IMR-90 (cell line): ENCODE measurements around the gene PAK4. TPM values are rescaled to one million over a fixed set of nuclear protein-coding genes. Genes with fewer than 3 reads are reported as not detected.

Source experiments
- ATAC-seq: fragments of 200-7000 bp; cut with Tn5 transposase; 2 replicates; pipeline ENCODE4 v1.9.1; 2020; ENCODE audit warnings: low read depth, mild to moderate bottlenecking, moderate library complexity
- BruUV-seq: library from RNA; stranded (reverse); fragments of 400-500 nt; replicated peaks from 2 replicates; lab custom pipeline; 2021; lab: Mats Ljungman, UMichigan
- CTCF ChIA-PET: fragments of 300-600 bp; formaldehyde crosslinking; extraction: SDS; loops from one replicate; lab custom pipeline; 2021; ENCODE audit warnings: antibody characterized with exemption; lab: Yijun Ruan, JAX
- POLR2A ChIA-PET: fragments of 300-600 bp; sonication (Branson Sonifier 250); formaldehyde crosslinking; loops from one replicate; lab custom pipeline; 2022; ENCODE audit warnings: antibody characterized with exemption; ENCODE audit not compliant: unreplicated experiment; lab: Charles Lee
- DNase-seq: peaks from one replicate; pipeline ENCODE4 v3.0.0; 2013
- H2AFZ ChIP-seq: replicated peaks from 2 replicates; pipeline ENCODE3; 2013; ENCODE audit warnings: low read length, mild to moderate bottlenecking; ENCODE audit not compliant: poor library complexity
- H2AK5ac ChIP-seq: 2 replicates; pipeline ENCODE4 v1.6.1; 2013; ENCODE audit warnings: low read depth, low read length, inconsistent platforms
- H2AK9ac ChIP-seq: replicated peaks from 2 replicates; pipeline ENCODE3; 2013; ENCODE audit warnings: mild to moderate bottlenecking, low read depth, low read length, moderate library complexity; ENCODE audit not compliant: poor library complexity
- H2BK120ac ChIP-seq: 2 replicates; pipeline ENCODE4 v1.6.1; 2013; ENCODE audit warnings: low read depth, low read length, inconsistent platforms
- H2BK15ac ChIP-seq: 3 replicates; pipeline ENCODE4 v1.6.1; 2013; ENCODE audit warnings: low read depth, low read length, inconsistent platforms
- H2BK20ac ChIP-seq: 2 replicates; pipeline ENCODE4 v1.6.1; 2013; ENCODE audit warnings: low read depth, mild to moderate bottlenecking, inconsistent platforms, low read length, moderate library complexity
- H2BK5ac ChIP-seq: 2 replicates; pipeline ENCODE4 v1.6.1; 2013; ENCODE audit warnings: mild to moderate bottlenecking, low read depth, low read length, inconsistent platforms; ENCODE audit not compliant: poor library complexity, severe bottlenecking
- H3K14ac ChIP-seq: replicated peaks from 2 replicates; pipeline ENCODE4 v1.6.1; 2013; ENCODE audit warnings: low read depth, low read length, inconsistent platforms
- H3K18ac ChIP-seq: 2 replicates; pipeline ENCODE4 v1.6.1; 2013; ENCODE audit warnings: low read depth, low read length, control low read depth
- H3K23ac ChIP-seq: 2 replicates; pipeline ENCODE4 v1.6.1; 2013; ENCODE audit warnings: low read depth, low read length, inconsistent platforms
- H3K27ac ChIP-seq: 2 replicates; pipeline ENCODE4 v1.5.1; 2013; ENCODE audit warnings: mild to moderate bottlenecking, control low read depth, low read length; ENCODE audit not compliant: insufficient read depth
- H3K27me3 ChIP-seq: 2 replicates; pipeline ENCODE4 v1.6.1; 2013; ENCODE audit warnings: low read length; ENCODE audit not compliant: control insufficient read depth, insufficient read depth
- H3K36me3 ChIP-seq: 2 replicates; pipeline ENCODE4 v1.6.1; 2013; ENCODE audit warnings: low read length, mixed read lengths; ENCODE audit not compliant: control insufficient read depth, insufficient read depth
- H3K4ac ChIP-seq: 2 replicates; pipeline ENCODE4 v1.6.1; 2013; ENCODE audit warnings: low read depth, low read length, inconsistent platforms
- H3K4me1 ChIP-seq: 2 replicates; pipeline ENCODE4 v1.6.1; 2013; ENCODE audit warnings: low read length, mixed read lengths; ENCODE audit not compliant: control insufficient read depth, insufficient read depth
- H3K4me2 ChIP-seq: 2 replicates; pipeline ENCODE4 v1.6.1; 2013; ENCODE audit warnings: low read depth, mild to moderate bottlenecking, control low read depth, low read length, moderate library complexity
- H3K4me3 ChIP-seq: 2 replicates; pipeline ENCODE4 v1.5.1; 2013; ENCODE audit warnings: low read depth, mild to moderate bottlenecking, control low read depth, low read length, moderate library complexity; ENCODE audit not compliant: insufficient read depth
- H3K56ac ChIP-seq: 2 replicates; pipeline ENCODE4 v1.6.1; 2013; ENCODE audit warnings: low read length, inconsistent platforms; ENCODE audit not compliant: insufficient read depth; ENCODE audit errors: extremely low read depth
- H3K79me1 ChIP-seq, 2 experiments: 2 replicates each; pipeline ENCODE4 v1.6.1; 2013; ENCODE audit warnings: low read length in 2 of 2, inconsistent platforms in 1 of 2, low read depth in 1 of 2
- H3K9ac ChIP-seq: 2 replicates; pipeline ENCODE4 v1.6.1; 2013; ENCODE audit warnings: low read depth, low read length, control low read depth
- H3K9me1 ChIP-seq: 2 replicates; pipeline ENCODE4 v1.6.1; 2013; ENCODE audit warnings: low read length, inconsistent platforms; ENCODE audit not compliant: insufficient read depth
- H3K9me3 ChIP-seq: 2 replicates; pipeline ENCODE4 v1.6.1; 2013; ENCODE audit warnings: low read length; ENCODE audit not compliant: control insufficient read depth, insufficient read depth
- H4K20me1 ChIP-seq: 2 replicates; pipeline ENCODE4 v1.6.1; 2013; ENCODE audit warnings: low read length, inconsistent platforms; ENCODE audit not compliant: insufficient read depth
- H4K5ac ChIP-seq: 2 replicates; pipeline ENCODE4 v1.6.1; 2013; ENCODE audit warnings: mild to moderate bottlenecking, low read depth, low read length, control low read depth
- H4K8ac ChIP-seq, 2 experiments: 2 replicates each; pipeline ENCODE4 v1.6.1; 2013; ENCODE audit warnings: low read depth in 2 of 2, low read length in 2 of 2, control low read depth in 1 of 2, inconsistent platforms in 1 of 2
- H4K91ac ChIP-seq: 2 replicates; pipeline ENCODE4 v1.6.1; 2013; ENCODE audit warnings: low read depth, low read length, inconsistent platforms; ENCODE audit not compliant: insufficient read depth
- BHLHE40 ChIP-seq: fragments of 150-350 bp; IDR thresholded peaks from 2 replicates; pipeline ENCODE4 v1.6.1; 2016; ENCODE audit warnings: mild to moderate bottlenecking, low read depth, low read length
- CEBPB ChIP-seq: IDR thresholded peaks from 2 replicates; pipeline ENCODE4 v1.6.1; 2012; ENCODE audit warnings: low read depth, low read length, improper control_type of control experiment
- CHD1 ChIP-seq: IDR thresholded peaks from 2 replicates; pipeline ENCODE4 v1.6.1; 2012; ENCODE audit warnings: low read depth, low read length, improper control_type of control experiment
- FOS ChIP-seq: fragments of 150-350 bp; IDR thresholded peaks from 2 replicates; pipeline ENCODE4 v1.6.1; 2016; ENCODE audit warnings: low read depth, low read length
- MAFK ChIP-seq: IDR thresholded peaks from 2 replicates; pipeline ENCODE4 v1.6.1; 2012; ENCODE audit warnings: low read depth, low read length, improper control_type of control experiment
- MAZ ChIP-seq: IDR thresholded peaks from 2 replicates; pipeline ENCODE4 v1.6.1; 2012; ENCODE audit warnings: low read depth, mild to moderate bottlenecking, low read length, improper control_type of control experiment, moderate library complexity, borderline replicate concordance
- MXI1 ChIP-seq: IDR thresholded peaks from 2 replicates; pipeline ENCODE4 v1.6.1; 2012; ENCODE audit warnings: low read depth, mild to moderate bottlenecking, low read length, moderate library complexity, borderline replicate concordance
- NFE2L2 ChIP-seq: fragments of 150-350 bp; IDR thresholded peaks from 2 replicates; pipeline ENCODE4 v1.6.1; 2016; ENCODE audit warnings: low read depth, mild to moderate bottlenecking, low read length
- POLR2A ChIP-seq: IDR thresholded peaks from 2 replicates; pipeline ENCODE4 v1.6.1; 2012; ENCODE audit warnings: mild to moderate bottlenecking, low read depth, low read length
- RAD21 ChIP-seq: IDR thresholded peaks from 2 replicates; pipeline ENCODE4 v1.6.1; 2012; ENCODE audit warnings: low read length, improper control_type of control experiment
- RCOR1 ChIP-seq: IDR thresholded peaks from 2 replicates; pipeline ENCODE4 v1.6.1; 2012; ENCODE audit warnings: mild to moderate bottlenecking, low read length, improper control_type of control experiment; ENCODE audit not compliant: insufficient replicate concordance
- RFX5 ChIP-seq: IDR thresholded peaks from 2 replicates; pipeline ENCODE4 v1.8.0; 2012; ENCODE audit warnings: low read depth, mild to moderate bottlenecking, low read length, moderate library complexity
- SMC3 ChIP-seq: fragments of 150-350 bp; IDR thresholded peaks from 2 replicates; pipeline ENCODE4 v1.6.1; 2016; ENCODE audit warnings: low read depth, mild to moderate bottlenecking, antibody characterized with exemption, low read length, moderate library complexity
- WGBS, 2 experiments: methylation state at CpG; one replicate each; pipeline versions ENCODE4 v1.1.5 to v1.1.7; 2013; ENCODE audit warnings: missing lambda C conversion rate in 2 of 2; ENCODE audit not compliant: insufficient read length in 1 of 2; ENCODE audit errors: extremely low coverage in 2 of 2; 5-methylcytosine and 5-hydroxymethylcytosine counted together
- dilution Hi-C: fragments of 300-500 bp; cut with HindIII; formaldehyde crosslinking; loops from one replicate; pipeline ENCODE4 v1.14.3; 2018; ENCODE audit warnings: low sequenced_read_pairs; ENCODE audit not compliant: unreplicated experiment
- in situ Hi-C: fragments of 300-500 bp; cut with MboI; formaldehyde crosslinking; loops from 3 replicates; pipeline ENCODE4 v1.14.3; 2019; ENCODE audit warnings: low sequenced_read_pairs, inconsistent platforms, mixed read lengths
- intact Hi-C: fragments of 100-400 bp; cut with micrococcal nuclease; formaldehyde crosslinking; loops from 2 replicates; pipeline ENCODE4 v1.10.0; 2022
- polyA plus RNA-seq, 3 experiments: library from polyadenylated mRNA; depleted of rRNA; stranded (reverse); fragments of >200 nt; gene quantifications; 2 replicates each; pipeline ENCODE4 v1.2.3, GENCODE V29; 2012; ENCODE audit warnings: low replicate concordance in 1 of 3
- total RNA-seq: library from RNA; depleted of rRNA; stranded (reverse); fragments of >200 nt; gene quantifications from 2 replicates; pipeline ENCODE4 v1.2.3, GENCODE V29; 2012
- TF ChIP-seq, protein P1 (sequence below): conservative IDR thresholded peaks from 2 replicates; pipeline ENCODE4 v1.5.1; 2012; ENCODE audit warnings: mild to moderate bottlenecking, low read depth, low read length, improper control_type of control experiment
- TF ChIP-seq, protein P2 (sequence below): fragments of 150-350 bp; IDR thresholded peaks from 2 replicates; pipeline ENCODE4 v1.6.1; 2016; ENCODE audit warnings: low read depth, mild to moderate bottlenecking, low read length, moderate library complexity, borderline replicate concordance

The PAK4 gene
- total and polyA plus RNA-seq, 2 of the 4 experiments (the other 2 are of a cell fraction), result 2.0 to 27.2 TPM

DNA sequence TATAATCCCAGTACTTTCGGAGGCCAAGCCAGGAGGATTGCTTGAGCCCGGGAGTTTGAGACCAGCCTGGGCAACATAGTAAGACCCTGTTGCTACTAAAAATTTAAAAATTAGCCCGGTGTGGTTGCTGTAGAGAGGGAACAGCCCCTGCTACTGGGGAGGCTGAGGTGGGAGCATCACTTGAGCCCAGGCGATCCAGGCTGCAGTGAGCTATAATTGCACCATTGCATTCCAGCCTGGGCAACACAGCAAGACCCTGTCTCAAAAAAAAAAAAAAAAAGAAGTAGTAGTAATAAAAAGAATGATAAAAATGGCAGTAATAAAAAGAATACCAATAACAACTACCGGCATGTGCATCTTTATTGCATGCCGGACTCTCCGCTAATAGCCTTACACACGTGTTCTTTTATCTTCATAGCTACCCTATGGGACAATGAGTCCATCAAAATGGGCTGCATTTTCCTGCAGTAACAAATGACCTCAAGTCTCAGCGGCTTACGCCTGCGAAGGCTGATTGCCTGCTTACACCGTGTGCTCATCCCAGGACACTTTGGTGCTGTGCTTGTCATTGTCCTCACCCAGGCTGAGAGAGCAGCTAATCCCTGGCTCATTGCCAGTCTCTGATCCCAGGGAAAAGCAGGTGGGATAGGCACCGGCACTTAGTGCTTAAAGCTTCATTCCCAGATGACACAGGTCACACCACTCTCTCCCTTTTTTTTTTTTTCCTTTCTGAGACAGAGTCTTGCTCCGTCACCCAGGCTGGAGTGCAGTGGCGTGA is 92.8 kb downstream of the PAK4 start:
- H4K5ac ChIP-seq, result no peak overlapping the region
- 73% methylated on average over 6 of the region's 15 CpGs; no CpG with 5 or more reads in 1 of the 2 experiments for WGBS, 2 experiments
- no peak for ATAC-seq
- no peak for TF ChIP-seq NFE2L2
- no peak for TF ChIP-seq CHD1
- no peak for TF ChIP-seq BHLHE40
- TF ChIP-seq, protein P1, sequence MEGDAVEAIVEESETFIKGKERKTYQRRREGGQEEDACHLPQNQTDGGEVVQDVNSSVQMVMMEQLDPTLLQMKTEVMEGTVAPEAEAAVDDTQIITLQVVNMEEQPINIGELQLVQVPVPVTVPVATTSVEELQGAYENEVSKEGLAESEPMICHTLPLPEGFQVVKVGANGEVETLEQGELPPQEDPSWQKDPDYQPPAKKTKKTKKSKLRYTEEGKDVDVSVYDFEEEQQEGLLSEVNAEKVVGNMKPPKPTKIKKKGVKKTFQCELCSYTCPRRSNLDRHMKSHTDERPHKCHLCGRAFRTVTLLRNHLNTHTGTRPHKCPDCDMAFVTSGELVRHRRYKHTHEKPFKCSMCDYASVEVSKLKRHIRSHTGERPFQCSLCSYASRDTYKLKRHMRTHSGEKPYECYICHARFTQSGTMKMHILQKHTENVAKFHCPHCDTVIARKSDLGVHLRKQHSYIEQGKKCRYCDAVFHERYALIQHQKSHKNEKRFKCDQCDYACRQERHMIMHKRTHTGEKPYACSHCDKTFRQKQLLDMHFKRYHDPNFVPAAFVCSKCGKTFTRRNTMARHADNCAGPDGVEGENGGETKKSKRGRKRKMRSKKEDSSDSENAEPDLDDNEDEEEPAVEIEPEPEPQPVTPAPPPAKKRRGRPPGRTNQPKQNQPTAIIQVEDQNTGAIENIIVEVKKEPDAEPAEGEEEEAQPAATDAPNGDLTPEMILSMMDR, result no peak
- TF ChIP-seq RAD21, result no peak
- no peak for TF ChIP-seq POLR2A
- no peak for TF ChIP-seq SMC3
- no peak for TF ChIP-seq MAFK
- TF ChIP-seq, protein P2, sequence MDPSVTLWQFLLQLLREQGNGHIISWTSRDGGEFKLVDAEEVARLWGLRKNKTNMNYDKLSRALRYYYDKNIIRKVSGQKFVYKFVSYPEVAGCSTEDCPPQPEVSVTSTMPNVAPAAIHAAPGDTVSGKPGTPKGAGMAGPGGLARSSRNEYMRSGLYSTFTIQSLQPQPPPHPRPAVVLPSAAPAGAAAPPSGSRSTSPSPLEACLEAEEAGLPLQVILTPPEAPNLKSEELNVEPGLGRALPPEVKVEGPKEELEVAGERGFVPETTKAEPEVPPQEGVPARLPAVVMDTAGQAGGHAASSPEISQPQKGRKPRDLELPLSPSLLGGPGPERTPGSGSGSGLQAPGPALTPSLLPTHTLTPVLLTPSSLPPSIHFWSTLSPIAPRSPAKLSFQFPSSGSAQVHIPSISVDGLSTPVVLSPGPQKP, result no peak
- no peak for TF ChIP-seq MAZ
- no peak for TF ChIP-seq RFX5
- no peak for TF ChIP-seq MXI1
- no peak for TF ChIP-seq RCOR1
- no peak for TF ChIP-seq CEBPB
- no peak for TF ChIP-seq FOS

More for the DNA sequence above, 92.8 kb downstream of the PAK4 start:
- dilution Hi-C loops (no loop called here), intact Hi-C loops (loop anchor here (10.0 kb wide), 1 partner anchor 66 kb away; no protein-coding TSS in a partner anchor), in situ Hi-C loops (loop anchor here (25.0 kb wide), 1 partner anchor 756 kb away; no protein-coding TSS in a partner anchor)
- Histone ChIP-seq H3K4ac (no peak overlapping the region), H3K4me1 (no peaks in the 10 kb centered on the region), H4K8ac (no peak overlapping the region), H2AK5ac (no peak overlapping the region), H3K18ac (no peak overlapping the region), H3K27ac (no peak overlapping the region), H3K9me1 (no peaks in the 10 kb centered on the region), H4K91ac (no peak overlapping the region), H3K4me2 (no peak overlapping the region), H3K23ac (no peak overlapping the region), H2BK120ac (no peak overlapping the region), H3K14ac (no peak overlapping the region), H3K56ac (no peak overlapping the region), H3K9me3 (peaks cover 5% of the 10 kb centered on the region), H3K27me3 (peaks cover 20% of the 10 kb centered on the region), H2BK20ac (no peak overlapping the region), H3K9ac (no peak overlapping the region), H3K4me3 (no peak overlapping the region), H4K20me1 (no peaks in the 10 kb centered on the region), H2BK15ac (no peak overlapping the region), H2AK9ac (no peak overlapping the region), H3K79me1 (no peaks in the 10 kb centered on the region), H3K36me3 (no peaks in the 10 kb centered on the region), H2BK5ac (no peak overlapping the region), H2AFZ (no peak overlapping the region)
- ChIA-PET POLR2A (no interaction called here), CTCF (no interaction called here)
- no peak for DNase-seq
- BruUV-seq, result no TSS peak
